HCT116 (cell line): Measurements from ENCODE around the gene ORC4. TPM values are rescaled to one million over a fixed set of nuclear protein-coding genes. Genes with fewer than 3 reads are reported as not detected.

ENCODE experiments used
- ATAC-seq: fragments of 200-7000 bp; cut with Tn5 transposase; 2 replicates; pipeline ENCODE4 v1.9.1; 2020; ENCODE audit warnings: mild to moderate bottlenecking, moderate library complexity
- BruUV-seq: library from RNA; stranded (reverse); fragments of 400-500 nt; replicated peaks from 2 replicates; lab custom pipeline; 2021; lab: Mats Ljungman, UMichigan
- CTCF ChIA-PET: fragments of 300-600 bp; sonication (Branson Sonifier 250); formaldehyde crosslinking; loops from one replicate; lab custom pipeline; 2021; ENCODE audit warnings: antibody characterized with exemption; lab: Charles Lee
- POLR2A ChIA-PET: fragments of 300-600, 350-600 bp; sonication (Branson Sonifier 250); formaldehyde crosslinking; loops from one replicate; lab custom pipeline; 2021; ENCODE audit warnings: antibody characterized with exemption; lab: Charles Lee
- RAD21 ChIA-PET, 2 experiments: fragments of 300-600 bp; sonication (Branson Sonifier 250); formaldehyde crosslinking; loops; one replicate each; lab custom pipeline; 2023; ENCODE audit warnings: low total read pairs in 2 of 2; ENCODE audit not compliant: uncharacterized antibody in 2 of 2, unreplicated experiment in 2 of 2, low non-redundant PET in 1 of 2; lab: Charles Lee
- DNase-seq: peaks from one replicate; pipeline ENCODE4 v3.0.0-alpha.2; 2010; ENCODE audit warnings: low read depth, low spot score
- H2AFZ ChIP-seq: fragments of 200-600 bp; shearing (Covaris generic), sonication (generic); 2 replicates; pipeline ENCODE4 v1.6.1; 2017; ENCODE audit warnings: low read depth, mixed run types, mixed read lengths, antibody characterized with exemption, low read length; ENCODE audit not compliant: poor library complexity, severe bottlenecking
- H3K27ac ChIP-seq: 2 replicates; pipeline ENCODE4 v1.5.1; 2012; ENCODE audit warnings: low read depth, low read length
- H3K27me3 ChIP-seq: fragments of 200-600 bp; sonication (generic); 2 replicates; pipeline ENCODE4 v1.6.1; 2016; ENCODE audit warnings: mixed run types, low read length, mixed read lengths; ENCODE audit not compliant: insufficient read depth
- H3K36me3 ChIP-seq, 2 experiments: fragments of 200-500 bp in 1 of 2; fragments of 200-600 bp in 1 of 2; sonication (Bioruptor generic) in 1 of 2; sonication (generic) in 1 of 2; 2 replicates each; pipeline versions ENCODE4 v1.5.1 to v1.6.1; 2014 to 2016; ENCODE audit warnings: low read length in 2 of 2, inconsistent platforms in 1 of 2, mixed read lengths in 1 of 2, mixed run types in 1 of 2; ENCODE audit not compliant: insufficient read depth in 2 of 2, control insufficient read depth in 1 of 2
- H3K4me1 ChIP-seq, 2 experiments: fragments of 200-600 bp in 1 of 2; sonication (generic) in 1 of 2; 2 replicates each; pipeline versions ENCODE4 v1.5.1 to v1.6.1; 2012 to 2017; ENCODE audit warnings: low read length in 2 of 2, inconsistent platforms in 1 of 2, mild to moderate bottlenecking in 1 of 2, mixed read lengths in 1 of 2, mixed run types in 1 of 2, moderate library complexity in 1 of 2; ENCODE audit not compliant: insufficient read depth in 2 of 2, control insufficient read depth in 1 of 2
- H3K4me2 ChIP-seq: fragments of 200-600 bp; sonication (generic); 2 replicates; pipeline ENCODE4 v1.6.1; 2017; ENCODE audit warnings: mixed run types, low read length, mixed read lengths
- H3K4me3 ChIP-seq, 2 experiments: fragments of 200-600 bp in 1 of 2; sonication (generic) in 1 of 2; replicated peaks in 1 of 2; 2 replicates each; pipeline ENCODE4 v1.5.1; 2011 to 2016; ENCODE audit warnings: low read length in 2 of 2, control low read depth in 1 of 2, low read depth in 1 of 2, mild to moderate bottlenecking in 1 of 2, mixed read lengths in 1 of 2, mixed run types in 1 of 2
- H3K79me2 ChIP-seq: fragments of 200-600 bp; sonication (generic); 2 replicates; pipeline ENCODE4 v1.6.1; 2017; ENCODE audit warnings: mild to moderate bottlenecking, mixed run types, low read length, moderate library complexity, mixed read lengths; ENCODE audit not compliant: insufficient read depth
- H3K9ac ChIP-seq: fragments of 200-600 bp; sonication (generic); 2 replicates; pipeline ENCODE4 v1.6.1; 2016; ENCODE audit warnings: low read length, mixed read lengths
- H3K9me2 ChIP-seq: fragments of 200-600 bp; sonication (generic), shearing (Covaris generic); 2 replicates; pipeline ENCODE4 v1.6.1; 2017; ENCODE audit warnings: mixed run types, mild to moderate bottlenecking, moderate library complexity; ENCODE audit not compliant: insufficient read depth
- H3K9me3 ChIP-seq, 2 experiments: fragments of 200-500 bp in 1 of 2; fragments of 200-600 bp in 1 of 2; sonication (Bioruptor generic) in 1 of 2; sonication (generic) in 1 of 2; 2 replicates each; pipeline ENCODE4 v1.6.1; 2014 to 2017; ENCODE audit warnings: low read length in 2 of 2, mixed read lengths in 2 of 2, inconsistent platforms in 1 of 2, low read depth in 1 of 2, mild to moderate bottlenecking in 1 of 2, mixed run types in 1 of 2, moderate library complexity in 1 of 2; ENCODE audit not compliant: control insufficient read depth in 1 of 2, insufficient read depth in 1 of 2
- H4K20me1 ChIP-seq: fragments of 200-600 bp; sonication (generic), shearing (Covaris generic); 2 replicates; pipeline ENCODE4 v1.6.1; 2017; ENCODE audit warnings: mixed run types, mild to moderate bottlenecking, moderate library complexity; ENCODE audit not compliant: insufficient read depth
- CEBPB ChIP-seq: IDR thresholded peaks from 2 replicates; pipeline ENCODE4 v1.6.1; 2012; ENCODE audit warnings: low read depth
- EZH2phosphoT487 ChIP-seq: fragments of 200-600 bp; IDR thresholded peaks from 2 replicates; pipeline ENCODE4 v1.6.1; 2018; ENCODE audit warnings: antibody characterized with exemption, borderline replicate concordance
- FOSL1 ChIP-seq: IDR thresholded peaks from 2 replicates; pipeline ENCODE4 v1.6.1; 2012; ENCODE audit warnings: low read depth
- JUND ChIP-seq: IDR thresholded peaks from 2 replicates; pipeline ENCODE4 v1.6.1; 2012
- POLR2AphosphoS5 ChIP-seq: IDR thresholded peaks from 2 replicates; pipeline ENCODE4 v1.6.1; 2011; ENCODE audit warnings: mild to moderate bottlenecking, low read depth, low read length, moderate library complexity
- RAD21 ChIP-seq: IDR thresholded peaks from 2 replicates; pipeline ENCODE4 v1.6.1; 2012; ENCODE audit warnings: low read depth, mild to moderate bottlenecking
- SIN3A ChIP-seq: IDR thresholded peaks from 2 replicates; pipeline ENCODE4 v1.6.1; 2012; ENCODE audit warnings: low read depth
- SP1 ChIP-seq: IDR thresholded peaks from 2 replicates; pipeline ENCODE4 v1.6.1; 2012; ENCODE audit warnings: low read depth
- TCF7L2 ChIP-seq: IDR thresholded peaks from 2 replicates; pipeline ENCODE4 v1.7.0; 2011; ENCODE audit warnings: borderline replicate concordance, inconsistent platforms; ENCODE audit not compliant: insufficient read depth, insufficient read length; ENCODE audit errors: extremely low read depth
- YY1 ChIP-seq: IDR thresholded peaks from 2 replicates; pipeline ENCODE4 v1.6.1; 2011; ENCODE audit warnings: low read length, low read depth, moderate library complexity, mild to moderate bottlenecking; ENCODE audit not compliant: insufficient replicate concordance; ENCODE audit errors: extremely low read depth
- intact Hi-C: fragments of 100-400 bp; cut with micrococcal nuclease; formaldehyde crosslinking; loops from 2 replicates; pipeline ENCODE4 v1.10.0; 2022
- total RNA-seq: library from RNA; stranded (reverse); gene quantifications from one replicate; pipeline ENCODE4 v1.2.1, GENCODE V29; 2021; ENCODE audit not compliant: unreplicated experiment
- TF ChIP-seq, protein P1 (sequence below): IDR thresholded peaks from 2 replicates; pipeline ENCODE4 v1.6.1; 2012; ENCODE audit warnings: low read depth
- TF ChIP-seq, protein P2 (sequence below): IDR thresholded peaks from 2 replicates; pipeline ENCODE4 v1.6.1; 2011; ENCODE audit warnings: mild to moderate bottlenecking, low read length, moderate library complexity; ENCODE audit not compliant: insufficient replicate concordance; ENCODE audit errors: extremely low read depth
- TF ChIP-seq, protein P3 (sequence below), 3 experiments: fragments of 200-600 bp in 1 of 3; sonication (generic) in 1 of 3; IDR thresholded peaks in 2 of 3; conservative IDR thresholded peaks in 1 of 3; 2 replicates each; pipeline ENCODE4 v1.5.1; 2012 to 2017; ENCODE audit warnings: low read depth in 2 of 3, low read length in 2 of 3, antibody characterized with exemption in 1 of 3, borderline replicate concordance in 1 of 3, control low read depth in 1 of 3, mild to moderate bottlenecking in 1 of 3, mixed read lengths in 1 of 3, mixed run types in 1 of 3, moderate library complexity in 1 of 3; ENCODE audit not compliant: insufficient read depth in 1 of 3
- TF ChIP-seq, protein P4 (sequence below): IDR thresholded peaks from 2 replicates; pipeline ENCODE4 v1.6.1; 2012

Gene ORC4
- total RNA-seq, 1 experiment from 2014 or later, result 51.0 TPM

DNA sequence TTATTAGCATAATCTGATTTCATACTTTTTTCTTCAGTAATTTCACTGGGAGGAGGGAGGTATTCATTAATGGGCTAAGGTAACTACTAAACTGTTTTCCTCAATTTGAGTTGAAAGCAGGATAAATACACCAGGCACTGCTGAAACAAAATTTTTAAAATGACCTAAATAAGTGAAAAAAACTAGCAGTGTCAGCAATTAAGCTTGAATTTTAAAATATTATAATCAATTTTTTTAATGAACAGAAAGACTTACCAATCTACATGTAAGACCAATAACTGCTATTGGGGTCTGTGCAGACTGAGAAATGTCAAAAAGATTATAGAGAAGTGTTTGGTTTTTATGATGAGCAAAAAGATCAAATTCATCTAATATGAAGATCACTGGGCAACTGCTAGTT is 68.4 kb downstream of the ORC4 start:
- POLR2A ChIA-PET, result no interaction called here
- no peak for ATAC-seq

DNA sequence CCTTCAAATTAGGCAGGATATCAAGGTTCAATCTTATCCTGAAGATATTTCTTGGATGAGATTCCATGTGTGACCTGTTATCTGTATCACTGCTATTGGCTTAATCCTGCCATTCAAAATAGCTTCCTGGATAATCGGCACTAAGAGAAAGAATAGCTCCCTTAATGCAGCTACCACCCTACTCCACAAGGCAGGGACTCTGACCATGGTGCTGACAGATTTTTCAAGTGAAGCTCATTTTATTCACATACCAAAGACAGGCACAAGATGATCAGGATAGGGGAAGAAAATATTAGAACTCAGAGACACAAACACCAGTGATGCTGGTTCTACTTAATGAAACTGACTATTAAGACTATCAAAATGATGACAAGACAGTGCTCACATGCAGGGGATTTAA is 74.9 kb downstream of the ORC4 start:
- no peaks in the 10 kb centered on the region; a peak in 1 of 4 replicates for H3K36me3 ChIP-seq
- no peak overlapping the region for H3K4me3 ChIP-seq
- BruUV-seq, result no TSS peak
- no peak for ATAC-seq
- CTCF ChIA-PET, result no interaction called here
- intact Hi-C loops, result no loop called here
- TF ChIP-seq TCF7L2 (no peak), POLR2AphosphoS5 (no peak), YY1 (no peak)
- TF ChIP-seq, protein P1, sequence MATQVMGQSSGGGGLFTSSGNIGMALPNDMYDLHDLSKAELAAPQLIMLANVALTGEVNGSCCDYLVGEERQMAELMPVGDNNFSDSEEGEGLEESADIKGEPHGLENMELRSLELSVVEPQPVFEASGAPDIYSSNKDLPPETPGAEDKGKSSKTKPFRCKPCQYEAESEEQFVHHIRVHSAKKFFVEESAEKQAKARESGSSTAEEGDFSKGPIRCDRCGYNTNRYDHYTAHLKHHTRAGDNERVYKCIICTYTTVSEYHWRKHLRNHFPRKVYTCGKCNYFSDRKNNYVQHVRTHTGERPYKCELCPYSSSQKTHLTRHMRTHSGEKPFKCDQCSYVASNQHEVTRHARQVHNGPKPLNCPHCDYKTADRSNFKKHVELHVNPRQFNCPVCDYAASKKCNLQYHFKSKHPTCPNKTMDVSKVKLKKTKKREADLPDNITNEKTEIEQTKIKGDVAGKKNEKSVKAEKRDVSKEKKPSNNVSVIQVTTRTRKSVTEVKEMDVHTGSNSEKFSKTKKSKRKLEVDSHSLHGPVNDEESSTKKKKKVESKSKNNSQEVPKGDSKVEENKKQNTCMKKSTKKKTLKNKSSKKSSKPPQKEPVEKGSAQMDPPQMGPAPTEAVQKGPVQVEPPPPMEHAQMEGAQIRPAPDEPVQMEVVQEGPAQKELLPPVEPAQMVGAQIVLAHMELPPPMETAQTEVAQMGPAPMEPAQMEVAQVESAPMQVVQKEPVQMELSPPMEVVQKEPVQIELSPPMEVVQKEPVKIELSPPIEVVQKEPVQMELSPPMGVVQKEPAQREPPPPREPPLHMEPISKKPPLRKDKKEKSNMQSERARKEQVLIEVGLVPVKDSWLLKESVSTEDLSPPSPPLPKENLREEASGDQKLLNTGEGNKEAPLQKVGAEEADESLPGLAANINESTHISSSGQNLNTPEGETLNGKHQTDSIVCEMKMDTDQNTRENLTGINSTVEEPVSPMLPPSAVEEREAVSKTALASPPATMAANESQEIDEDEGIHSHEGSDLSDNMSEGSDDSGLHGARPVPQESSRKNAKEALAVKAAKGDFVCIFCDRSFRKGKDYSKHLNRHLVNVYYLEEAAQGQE, result peak; percentile 41
- TF ChIP-seq, protein P2, sequence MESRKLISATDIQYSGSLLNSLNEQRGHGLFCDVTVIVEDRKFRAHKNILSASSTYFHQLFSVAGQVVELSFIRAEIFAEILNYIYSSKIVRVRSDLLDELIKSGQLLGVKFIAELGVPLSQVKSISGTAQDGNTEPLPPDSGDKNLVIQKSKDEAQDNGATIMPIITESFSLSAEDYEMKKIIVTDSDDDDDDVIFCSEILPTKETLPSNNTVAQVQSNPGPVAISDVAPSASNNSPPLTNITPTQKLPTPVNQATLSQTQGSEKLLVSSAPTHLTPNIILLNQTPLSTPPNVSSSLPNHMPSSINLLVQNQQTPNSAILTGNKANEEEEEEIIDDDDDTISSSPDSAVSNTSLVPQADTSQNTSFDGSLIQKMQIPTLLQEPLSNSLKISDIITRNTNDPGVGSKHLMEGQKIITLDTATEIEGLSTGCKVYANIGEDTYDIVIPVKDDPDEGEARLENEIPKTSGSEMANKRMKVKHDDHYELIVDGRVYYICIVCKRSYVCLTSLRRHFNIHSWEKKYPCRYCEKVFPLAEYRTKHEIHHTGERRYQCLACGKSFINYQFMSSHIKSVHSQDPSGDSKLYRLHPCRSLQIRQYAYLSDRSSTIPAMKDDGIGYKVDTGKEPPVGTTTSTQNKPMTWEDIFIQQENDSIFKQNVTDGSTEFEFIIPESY, result no peak
- TF ChIP-seq, protein P3, sequence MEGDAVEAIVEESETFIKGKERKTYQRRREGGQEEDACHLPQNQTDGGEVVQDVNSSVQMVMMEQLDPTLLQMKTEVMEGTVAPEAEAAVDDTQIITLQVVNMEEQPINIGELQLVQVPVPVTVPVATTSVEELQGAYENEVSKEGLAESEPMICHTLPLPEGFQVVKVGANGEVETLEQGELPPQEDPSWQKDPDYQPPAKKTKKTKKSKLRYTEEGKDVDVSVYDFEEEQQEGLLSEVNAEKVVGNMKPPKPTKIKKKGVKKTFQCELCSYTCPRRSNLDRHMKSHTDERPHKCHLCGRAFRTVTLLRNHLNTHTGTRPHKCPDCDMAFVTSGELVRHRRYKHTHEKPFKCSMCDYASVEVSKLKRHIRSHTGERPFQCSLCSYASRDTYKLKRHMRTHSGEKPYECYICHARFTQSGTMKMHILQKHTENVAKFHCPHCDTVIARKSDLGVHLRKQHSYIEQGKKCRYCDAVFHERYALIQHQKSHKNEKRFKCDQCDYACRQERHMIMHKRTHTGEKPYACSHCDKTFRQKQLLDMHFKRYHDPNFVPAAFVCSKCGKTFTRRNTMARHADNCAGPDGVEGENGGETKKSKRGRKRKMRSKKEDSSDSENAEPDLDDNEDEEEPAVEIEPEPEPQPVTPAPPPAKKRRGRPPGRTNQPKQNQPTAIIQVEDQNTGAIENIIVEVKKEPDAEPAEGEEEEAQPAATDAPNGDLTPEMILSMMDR (IDR thresholded peaks at IDR 0.05 in 2 of 3, conservative IDR thresholded peaks at IDR 0.05 in 1 of 3; ENCODE audit: borderline replicate concordance in 1 of 3, insufficient read depth in 1 of 3, low read depth in 2 of 3, low read length in 2 of 3), result no peak
- TF ChIP-seq, all 23 proteins: peak for 1
- Histone ChIP-seq H3K27ac (no peak overlapping the region), H3K9ac (no peak overlapping the region), H3K9me3 (no peaks in the 10 kb centered on the region), H3K27me3 (no peaks in the 10 kb centered on the region), H3K4me2 (no peak overlapping the region), H3K9me2 (no peaks in the 10 kb centered on the region), H2AFZ (no peak overlapping the region), H3K4me1 (no peaks in the 10 kb centered on the region), H4K20me1 (no peaks in the 10 kb centered on the region; the same call in 1 of the 2 replicates), H3K79me2 (no peaks in the 10 kb centered on the region)
- ChIA-PET POLR2A (no interaction called here), RAD21 (no interaction called here)
- DNase-seq, result no peak

More for the DNA sequence above, 68.4 kb downstream of the ORC4 start:
- Histone ChIP-seq H3K79me2 (no peaks in the 10 kb centered on the region), H3K36me3 (peaks cover 3 to 5% of the 10 kb centered on the region in 2 experiments; a peak in 2 of 4 replicates), H3K9ac (no peak overlapping the region), H3K9me3 (no peaks in the 10 kb centered on the region), H3K9me2 (no peaks in the 10 kb centered on the region), H2AFZ (no peak overlapping the region), H3K4me2 (no peak overlapping the region), H3K4me1 (no peaks in the 10 kb centered on the region), H3K4me3 (no peak overlapping the region), H3K27me3 (no peaks in the 10 kb centered on the region), H3K27ac (no peak overlapping the region), H4K20me1 (no peaks in the 10 kb centered on the region; the same call in 1 of the 2 replicates)
- TF ChIP-seq RAD21, result no peak
- no peak for TF ChIP-seq SP1
- TF ChIP-seq YY1, result no peak
- no peak for TF ChIP-seq POLR2AphosphoS5
- TF ChIP-seq EZH2phosphoT487, result no peak
- no peak for TF ChIP-seq JUND
- TF ChIP-seq FOSL1, result no peak
- no peak for TF ChIP-seq CEBPB
- TF ChIP-seq, protein P4, sequence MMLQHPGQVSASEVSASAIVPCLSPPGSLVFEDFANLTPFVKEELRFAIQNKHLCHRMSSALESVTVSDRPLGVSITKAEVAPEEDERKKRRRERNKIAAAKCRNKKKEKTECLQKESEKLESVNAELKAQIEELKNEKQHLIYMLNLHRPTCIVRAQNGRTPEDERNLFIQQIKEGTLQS, result no peak
- no peak for TF ChIP-seq SIN3A
- no TSS peak for BruUV-seq
- intact Hi-C loops, result no loop called here
- RAD21 ChIA-PET, result no interaction called here
- CTCF ChIA-PET, result no interaction called here
- no peak for DNase-seq
